ENCODE measurements around the gene TEX261.
"Not testable (repeated sequence)": the region's sequence is repeated elsewhere in the genome, so short reads cannot be mapped to it uniquely, and the experiment has no call there.

TEX261 gene

GRCh38 chr2:70999931-71000330, 5.3 kb upstream of the TEX261 start:
- not testable (repeated sequence) for DNase-seq

- DNase-seq, result no peak
Measured at GRCh38 chr2:70999362-70999761, 4.7 kb upstream of the TEX261 start.

GRCh38 chr2:70998885-70999284, 4.2 kb upstream of the TEX261 start:
- DNase-seq, result not testable (repeated sequence)

GRCh38 chr2:70995426-70995729, 705 bp upstream of the TEX261 start:
- peak; percentile 45 for DNase-seq

- DNase-seq, result peak; percentile 15
Measured at GRCh38 chr2:70994009-70994698, 519 bp downstream of the TEX261 start.

GRCh38 chr2:70992945-70993853, 1.5 kb downstream of the TEX261 start:
- no peak for DNase-seq

- DNase-seq, result no peak
Measured at GRCh38 chr2:70991742-70992141, 2.9 kb downstream of the TEX261 start.

GRCh38 chr2:70991142-70991541, 3.5 kb downstream of the TEX261 start:
- DNase-seq, result no peak

- no peak for DNase-seq
Measured at GRCh38 chr2:70990216-70990615, 4.5 kb downstream of the TEX261 start.

- DNase-seq, result no peak
Measured at GRCh38 chr2:70988726-70989648, 5.7 kb downstream of the TEX261 start.

GRCh38 chr2:70988151-70988550, 6.5 kb downstream of the TEX261 start:
- no peak for DNase-seq

GRCh38 chr2:70987386-70987785, 7.3 kb downstream of the TEX261 start:
- DNase-seq, result no peak

- DNase-seq, result no peak
Measured at GRCh38 chr2:70986499-70987189, 8.0 kb downstream of the TEX261 start.

- no peak for DNase-seq
Measured at GRCh38 chr2:70985956-70986355, 8.7 kb downstream of the TEX261 start.

- DNase-seq, result no peak
Measured at GRCh38 chr2:70985283-70985688, 9.4 kb downstream of the TEX261 start.

GRCh38 chr2:70984576-70985282, 9.9 kb downstream of the TEX261 start:
- DNase-seq, result peak; percentile 72

GRCh38 chr2:70984228-70984575, 10.5 kb downstream of the TEX261 start:
- no peak for DNase-seq

GRCh38 chr2:70983506-70984227, 11.0 kb downstream of the TEX261 start:
- no peak for DNase-seq

- DNase-seq, result no peak
Measured at GRCh38 chr2:70982971-70983370, 11.7 kb downstream of the TEX261 start.

GRCh38 chr2:70981866-70982810, 12.5 kb downstream of the TEX261 start:
- no peak for DNase-seq

Data from activated effector memory CD4-positive, alpha-beta T cell treated with Interleukin-2 at 50 U/mL for 16 hours (primary cell).